Ovary (tissue), 3 donors: ENCODE measurements around the gene CACNA2D3.

Experiments
- EP300 ChIP-seq: sonication (generic); formaldehyde crosslinking; IDR thresholded peaks from one replicate; pipeline ENCODE4 v1.6.1; 2017; ENCODE audit warnings: antibody characterized with exemption
- POLR2A ChIP-seq: fragments of 450-650 bp; IDR thresholded peaks from one replicate; pipeline ENCODE4 v1.6.1; 2017; ENCODE audit warnings: antibody characterized with exemption, mild to moderate bottlenecking, moderate library complexity
- TF ChIP-seq, protein P1 (sequence below), 3 donors: fragments of 450-650 bp in 2 of 3; fragments of 200-600 bp in 1 of 3; IDR thresholded peaks; one replicate each; pipeline versions ENCODE4 v1.5.1 to v1.8.0; 2016 to 2022; ENCODE audit warnings: antibody characterized with exemption in 3 of 3, mild to moderate bottlenecking in 1 of 3
- donor health status: DM: no; HTN: no; CAD: no.

DNA sequence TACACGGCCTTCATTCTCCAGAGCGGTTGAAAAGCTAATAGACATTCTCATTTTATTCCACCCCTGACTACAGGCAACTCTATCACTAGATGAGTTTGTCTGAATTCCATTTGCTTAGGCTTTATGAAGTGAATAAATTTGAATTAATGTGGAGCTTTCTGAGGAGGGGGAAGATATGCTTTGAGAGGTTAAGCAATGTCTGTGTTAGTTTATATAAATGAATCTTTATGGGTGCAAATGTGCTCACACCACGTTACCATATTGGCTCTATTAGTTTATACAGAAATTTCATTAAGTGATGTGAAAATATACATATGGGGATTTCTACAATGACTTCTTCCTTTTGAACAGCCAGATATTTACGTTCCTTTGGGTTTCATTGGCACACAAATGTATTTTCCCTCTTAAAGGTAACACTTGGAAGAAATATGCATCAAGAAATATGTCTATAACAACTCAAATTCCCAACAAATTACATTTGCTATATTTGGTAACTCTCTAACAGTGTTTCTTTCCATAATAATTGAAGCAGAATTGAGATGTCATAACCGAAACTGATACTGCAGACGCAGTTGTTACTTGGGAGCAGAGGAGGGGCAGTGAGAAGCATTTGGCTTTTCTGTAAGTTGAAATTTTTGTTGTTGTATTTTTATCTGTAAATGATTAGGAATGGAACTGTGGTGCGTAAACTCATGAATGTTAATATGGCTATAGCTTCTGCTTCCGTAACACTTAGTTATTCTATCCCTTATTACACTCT, 359.4 kb downstream of the CACNA2D3 start:
- TF ChIP-seq POLR2A (no peak), EP300 (no peak)
- TF ChIP-seq, protein P1, sequence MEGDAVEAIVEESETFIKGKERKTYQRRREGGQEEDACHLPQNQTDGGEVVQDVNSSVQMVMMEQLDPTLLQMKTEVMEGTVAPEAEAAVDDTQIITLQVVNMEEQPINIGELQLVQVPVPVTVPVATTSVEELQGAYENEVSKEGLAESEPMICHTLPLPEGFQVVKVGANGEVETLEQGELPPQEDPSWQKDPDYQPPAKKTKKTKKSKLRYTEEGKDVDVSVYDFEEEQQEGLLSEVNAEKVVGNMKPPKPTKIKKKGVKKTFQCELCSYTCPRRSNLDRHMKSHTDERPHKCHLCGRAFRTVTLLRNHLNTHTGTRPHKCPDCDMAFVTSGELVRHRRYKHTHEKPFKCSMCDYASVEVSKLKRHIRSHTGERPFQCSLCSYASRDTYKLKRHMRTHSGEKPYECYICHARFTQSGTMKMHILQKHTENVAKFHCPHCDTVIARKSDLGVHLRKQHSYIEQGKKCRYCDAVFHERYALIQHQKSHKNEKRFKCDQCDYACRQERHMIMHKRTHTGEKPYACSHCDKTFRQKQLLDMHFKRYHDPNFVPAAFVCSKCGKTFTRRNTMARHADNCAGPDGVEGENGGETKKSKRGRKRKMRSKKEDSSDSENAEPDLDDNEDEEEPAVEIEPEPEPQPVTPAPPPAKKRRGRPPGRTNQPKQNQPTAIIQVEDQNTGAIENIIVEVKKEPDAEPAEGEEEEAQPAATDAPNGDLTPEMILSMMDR (IDR thresholded peaks at IDR 0.05) = no peak
